ENCODE results near the gene ADGRV1. TPM values are rescaled to one million over a fixed set of nuclear protein-coding genes. Genes with fewer than 3 reads are reported as not detected.

The ADGRV1 gene
- total and polyA plus RNA-seq, 9 of the 15 experiments (the other 6 are each of a cell fraction or from before 2014, with no cell fraction given) = 21.7 to 156 (median 58.2) TPM

GRCh38 chr5:90657788-90658187, 99.2 kb downstream of the ADGRV1 start (continued):
- TF ChIP-seq KDM1A (IDR thresholded peaks at IDR 0.05) (peak; percentile 63 to 65; a peak in 3 of 4 replicates), HNRNPL (IDR thresholded peaks at IDR 0.05; ENCODE audit: low read depth, low read length) (no peak), CHAMP1 (IDR thresholded peaks at IDR 0.05) (no peak), E2F5 (CRISPR knock-in tag; IDR thresholded peaks at IDR 0.05) (no peak), COPS2 (conservative IDR thresholded peaks at IDR 0.05) (no peak), PKNOX1 (IDR thresholded peaks at IDR 0.05) (peak; percentile 94), RUNX1 (IDR thresholded peaks at IDR 0.05; ENCODE audit: low read depth) (no peak), SRSF7 (optimal IDR thresholded peaks at IDR 0.05; ENCODE audit: low read depth, low read length) (no peak), ZNF518B (CRISPR knock-in tag; IDR thresholded peaks at IDR 0.05) (no peak), EGR1 (conservative IDR thresholded peaks at IDR 0.05) (no peak), ZBTB2 (IDR thresholded peaks at IDR 0.05) (no peak), RBBP5 (IDR thresholded peaks at IDR 0.05; ENCODE audit: borderline replicate concordance, insufficient read depth, low read length, poor library complexity, severe bottlenecking) (no peak), GTF2F1 (IDR thresholded peaks at IDR 0.05; ENCODE audit: low read depth, low read length) (no peak), DNMT1 (IDR thresholded peaks at IDR 0.05) (no peak), KHSRP (IDR thresholded peaks at IDR 0.05) (no peak), CGGBP1 (CRISPR knock-in tag; IDR thresholded peaks at IDR 0.05) (no peak), HNRNPUL1 (IDR thresholded peaks at IDR 0.05; ENCODE audit: low read length) (no peak), ZNF644 (tag; IDR thresholded peaks at IDR 0.05; ENCODE audit: low read depth) (0 out of 2 replicates have a peak, but pooled peaks have one; percentile 9)

Data from K562 (cell line).